ENCODE data around the gene NEDD4. TPM values are rescaled to one million over a fixed set of nuclear protein-coding genes. Genes with fewer than 3 reads are reported as not detected.

NEDD4 gene
- total and polyA plus RNA-seq, 3 donors from 2014 or later = 3.7 to 8.3 (median 6.4) TPM

- H3K36me3 ChIP-seq (ENCODE audit: low read depth, missing control alignments) = no peaks in the 10 kb centered on the region
- no peak for DNase-seq
- intact Hi-C loops (cut with DNase I; ENCODE audit: low total_unique reads) = no loop called here
- no peaks in the 10 kb centered on the region for H3K4me1 ChIP-seq
- H3K4me3 ChIP-seq = no peak overlapping the region
- H3K27ac ChIP-seq = no peak overlapping the region
- TF ChIP-seq POLR2A (IDR thresholded peaks at IDR 0.05) = no peak
- TF ChIP-seq, protein P1, sequence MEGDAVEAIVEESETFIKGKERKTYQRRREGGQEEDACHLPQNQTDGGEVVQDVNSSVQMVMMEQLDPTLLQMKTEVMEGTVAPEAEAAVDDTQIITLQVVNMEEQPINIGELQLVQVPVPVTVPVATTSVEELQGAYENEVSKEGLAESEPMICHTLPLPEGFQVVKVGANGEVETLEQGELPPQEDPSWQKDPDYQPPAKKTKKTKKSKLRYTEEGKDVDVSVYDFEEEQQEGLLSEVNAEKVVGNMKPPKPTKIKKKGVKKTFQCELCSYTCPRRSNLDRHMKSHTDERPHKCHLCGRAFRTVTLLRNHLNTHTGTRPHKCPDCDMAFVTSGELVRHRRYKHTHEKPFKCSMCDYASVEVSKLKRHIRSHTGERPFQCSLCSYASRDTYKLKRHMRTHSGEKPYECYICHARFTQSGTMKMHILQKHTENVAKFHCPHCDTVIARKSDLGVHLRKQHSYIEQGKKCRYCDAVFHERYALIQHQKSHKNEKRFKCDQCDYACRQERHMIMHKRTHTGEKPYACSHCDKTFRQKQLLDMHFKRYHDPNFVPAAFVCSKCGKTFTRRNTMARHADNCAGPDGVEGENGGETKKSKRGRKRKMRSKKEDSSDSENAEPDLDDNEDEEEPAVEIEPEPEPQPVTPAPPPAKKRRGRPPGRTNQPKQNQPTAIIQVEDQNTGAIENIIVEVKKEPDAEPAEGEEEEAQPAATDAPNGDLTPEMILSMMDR (IDR thresholded peaks at IDR 0.05) = no peak
- WGBS, 2 donors = 77 to 78% methylated on average over 6 of the region's 6 CpGs
- H3K27me3 ChIP-seq = no peaks in the 10 kb centered on the region
- no peaks in the 10 kb centered on the region for H3K9me3 ChIP-seq
Measured at GRCh38 chr15:55860468-55860867, 132.9 kb downstream of the NEDD4 start.

- no peaks in the 10 kb centered on the region for H3K4me1 ChIP-seq
- DNase-seq = no peak
- no peaks in the 10 kb centered on the region for H3K36me3 ChIP-seq (ENCODE audit: low read depth, missing control alignments)
- intact Hi-C loops (cut with DNase I; ENCODE audit: low total_unique reads) = no loop called here
- H3K9me3 ChIP-seq = no peaks in the 10 kb centered on the region
- no peaks in the 10 kb centered on the region for H3K27me3 ChIP-seq
- no peak overlapping the region for H3K4me3 ChIP-seq
- TF ChIP-seq, protein P1 (IDR thresholded peaks at IDR 0.05) = no peak
- TF ChIP-seq POLR2A (IDR thresholded peaks at IDR 0.05) = no peak
- H3K27ac ChIP-seq = no peak overlapping the region
- WGBS, 2 donors = 94 to 98% methylated on average over 1 of the region's 1 CpG
Measured at GRCh38 chr15:55859681-55860080, 133.7 kb downstream of the NEDD4 start.

- Histone ChIP-seq H3K4me1 (no peaks in the 10 kb centered on the region), H3K36me3 (ENCODE audit: low read depth, missing control alignments) (no peaks in the 10 kb centered on the region), H3K27me3 (no peaks in the 10 kb centered on the region), H3K27ac (no peak overlapping the region), H3K4me3 (no peak overlapping the region), H3K9me3 (no peaks in the 10 kb centered on the region)
- TF ChIP-seq, protein P1 (IDR thresholded peaks at IDR 0.05) = no peak
- no peak for TF ChIP-seq POLR2A (IDR thresholded peaks at IDR 0.05)
- DNase-seq = no peak
- intact Hi-C loops (cut with DNase I; ENCODE audit: low total_unique reads) = no loop called here
- 84% methylated on average over 4 of the region's 4 CpGs for WGBS, 2 donors
Measured at GRCh38 chr15:55858661-55859060, 134.8 kb downstream of the NEDD4 start.

- WGBS, 2 donors = 71% methylated on average over 4 of the region's 4 CpGs
- H3K36me3 ChIP-seq (ENCODE audit: low read depth, missing control alignments) = no peaks in the 10 kb centered on the region
- TF ChIP-seq, protein P1 (IDR thresholded peaks at IDR 0.05) = no peak
- no peak for TF ChIP-seq POLR2A (IDR thresholded peaks at IDR 0.05)
- H3K9me3 ChIP-seq = no peaks in the 10 kb centered on the region
- DNase-seq = no peak
- intact Hi-C loops (cut with DNase I; ENCODE audit: low total_unique reads) = no loop called here
- H3K27ac ChIP-seq = no peak overlapping the region
- no peak overlapping the region for H3K4me3 ChIP-seq
- H3K27me3 ChIP-seq = no peaks in the 10 kb centered on the region
- H3K4me1 ChIP-seq = no peaks in the 10 kb centered on the region
Measured at GRCh38 chr15:55856506-55857164, 136.8 kb downstream of the NEDD4 start.

DNA sequence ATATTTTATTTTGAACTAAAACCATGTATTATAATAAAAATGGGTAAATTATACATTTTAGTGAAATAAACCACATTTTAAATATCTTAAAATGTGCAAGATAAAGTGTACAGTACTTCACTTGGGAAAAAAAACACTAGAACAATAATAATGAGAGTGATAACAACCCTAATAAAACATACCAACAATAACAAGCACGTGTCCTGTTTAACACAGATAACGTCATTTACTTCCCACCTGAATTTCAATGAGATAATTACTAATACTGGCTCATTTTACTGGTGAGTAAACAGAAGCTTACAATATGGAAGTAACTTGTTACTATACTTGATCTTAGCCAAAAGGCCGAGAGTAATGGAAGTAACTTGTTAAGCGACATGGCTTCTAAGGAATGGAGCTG, 140.3 kb downstream of the NEDD4 start:
- DNase-seq = no peak
- no peaks in the 10 kb centered on the region for H3K36me3 ChIP-seq (ENCODE audit: low read depth, missing control alignments)
- no peak for TF ChIP-seq POLR2A (IDR thresholded peaks at IDR 0.05)
- TF ChIP-seq, protein P1 (IDR thresholded peaks at IDR 0.05) = no peak
- no peaks in the 10 kb centered on the region for H3K4me1 ChIP-seq
- no peak overlapping the region for H3K4me3 ChIP-seq
- H3K27ac ChIP-seq = no peak overlapping the region
- intact Hi-C loops (cut with DNase I; ENCODE audit: low total_unique reads) = no loop called here
- WGBS, 2 donors = 79 to 80% methylated on average over 4 of the region's 4 CpGs
- H3K9me3 ChIP-seq = no peaks in the 10 kb centered on the region
- H3K27me3 ChIP-seq = no peaks in the 10 kb centered on the region

Measured in testis (tissue), 3 donors.